Measurements from ENCODE around the gene UBXN7.
"Not testable (repeated sequence)": the region's sequence is repeated elsewhere in the genome, so short reads cannot be mapped to it uniquely, and the experiment has no call there.

UBXN7 gene

DNA sequence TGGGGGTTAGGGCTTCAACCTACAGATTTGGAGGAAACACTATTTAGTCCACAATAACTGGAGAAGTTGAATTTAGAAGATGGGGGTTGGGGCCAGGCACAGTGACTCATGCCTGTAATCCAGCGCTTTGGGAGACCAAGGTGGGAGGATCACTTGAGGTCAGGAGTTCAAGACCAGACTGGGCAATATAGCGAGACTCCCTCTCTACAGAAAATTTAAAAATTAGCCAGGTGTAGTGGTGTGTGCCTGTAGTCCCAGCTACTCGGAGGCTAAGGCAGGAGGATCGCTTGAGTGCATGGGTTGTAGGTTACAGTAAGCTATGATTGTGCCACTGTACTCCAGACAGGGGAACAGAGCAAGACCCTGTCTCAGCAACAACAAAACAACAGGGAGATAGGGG is 109.2 kb downstream of the UBXN7 start:
- H3K27ac Mint-ChIP-seq, result no peak overlapping the region
- no peaks in the 10 kb centered on the region for H3K27me3 Mint-ChIP-seq (ENCODE audit: low read depth)
- H3K4me1 Mint-ChIP-seq, result peaks cover 10% of the 10 kb centered on the region
- TF ChIP-seq, protein P1, sequence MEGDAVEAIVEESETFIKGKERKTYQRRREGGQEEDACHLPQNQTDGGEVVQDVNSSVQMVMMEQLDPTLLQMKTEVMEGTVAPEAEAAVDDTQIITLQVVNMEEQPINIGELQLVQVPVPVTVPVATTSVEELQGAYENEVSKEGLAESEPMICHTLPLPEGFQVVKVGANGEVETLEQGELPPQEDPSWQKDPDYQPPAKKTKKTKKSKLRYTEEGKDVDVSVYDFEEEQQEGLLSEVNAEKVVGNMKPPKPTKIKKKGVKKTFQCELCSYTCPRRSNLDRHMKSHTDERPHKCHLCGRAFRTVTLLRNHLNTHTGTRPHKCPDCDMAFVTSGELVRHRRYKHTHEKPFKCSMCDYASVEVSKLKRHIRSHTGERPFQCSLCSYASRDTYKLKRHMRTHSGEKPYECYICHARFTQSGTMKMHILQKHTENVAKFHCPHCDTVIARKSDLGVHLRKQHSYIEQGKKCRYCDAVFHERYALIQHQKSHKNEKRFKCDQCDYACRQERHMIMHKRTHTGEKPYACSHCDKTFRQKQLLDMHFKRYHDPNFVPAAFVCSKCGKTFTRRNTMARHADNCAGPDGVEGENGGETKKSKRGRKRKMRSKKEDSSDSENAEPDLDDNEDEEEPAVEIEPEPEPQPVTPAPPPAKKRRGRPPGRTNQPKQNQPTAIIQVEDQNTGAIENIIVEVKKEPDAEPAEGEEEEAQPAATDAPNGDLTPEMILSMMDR (IDR thresholded peaks at IDR 0.05; ENCODE audit: unreplicated experiment in 3 of 3), result no peak
- no peaks in the 10 kb centered on the region for H3K9me3 Mint-ChIP-seq
- H3K36me3 Mint-ChIP-seq (ENCODE audit: low read depth), result no peaks in the 10 kb centered on the region
- H3K4me3 Mint-ChIP-seq, result no peak overlapping the region

DNA sequence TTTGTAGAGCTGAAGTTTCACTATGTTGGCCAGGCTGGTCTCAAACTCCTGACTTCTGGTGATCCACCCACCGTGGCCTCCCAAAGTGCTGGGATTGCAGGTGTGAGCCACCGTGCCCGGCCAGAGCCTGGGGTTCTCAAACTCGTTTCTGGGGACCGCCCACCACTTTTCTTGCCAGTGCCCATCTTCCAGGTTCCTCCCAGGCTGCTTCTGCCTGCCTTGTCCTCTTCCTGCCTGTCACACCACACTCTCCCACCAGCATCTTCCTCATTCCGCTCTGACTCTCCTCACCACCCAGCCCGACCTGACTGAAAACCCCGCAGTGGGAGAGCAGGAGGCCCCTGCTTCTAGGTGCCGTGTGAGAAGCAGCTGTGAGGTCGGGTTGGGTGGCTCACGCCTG is 111.1 kb downstream of the UBXN7 start:
- Mint-ChIP-seq H3K27ac (no peak overlapping the region), H3K27me3 (ENCODE audit: low read depth) (no peaks in the 10 kb centered on the region), H3K36me3 (ENCODE audit: low read depth) (no peaks in the 10 kb centered on the region), H3K9me3 (no peaks in the 10 kb centered on the region), H3K4me3 (peak overlapping the region; percentile 51 to 57 (median 56)), H3K4me1 (peaks cover 16% of the 10 kb centered on the region)
- TF ChIP-seq, protein P1 (IDR thresholded peaks at IDR 0.05; ENCODE audit: unreplicated experiment in 3 of 3), result no peak

DNA sequence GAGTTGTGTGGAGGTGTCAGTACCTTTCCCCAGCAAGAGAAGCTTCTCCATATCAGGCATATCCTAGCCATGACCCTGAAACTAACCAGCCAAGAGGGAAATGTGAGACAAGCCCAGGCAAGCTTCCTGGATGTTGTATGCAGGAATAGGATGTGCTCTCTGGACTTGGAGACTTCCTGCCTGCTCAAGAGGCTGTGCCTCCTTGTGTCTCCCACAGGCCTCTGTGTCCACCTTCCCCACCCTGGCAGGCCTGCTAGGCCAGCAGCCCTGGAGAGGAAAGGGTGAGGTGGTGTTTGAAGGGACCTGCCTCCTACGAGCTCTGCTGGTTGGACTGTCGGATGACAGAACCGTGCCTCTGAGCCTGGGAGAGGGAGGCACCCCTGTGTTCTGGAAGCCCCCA is 112.1 kb downstream of the UBXN7 start:
- Mint-ChIP-seq H3K27me3 (ENCODE audit: low read depth) (no peaks in the 10 kb centered on the region), H3K4me3 (peak overlapping the region; percentile 40 to 74 (median 65)), H3K4me1 (peaks cover 16% of the 10 kb centered on the region), H3K27ac (peak overlapping the region in 1 of 3 experiments; percentile 35), H3K9me3 (no peaks in the 10 kb centered on the region), H3K36me3 (ENCODE audit: low read depth) (no peaks in the 10 kb centered on the region)
- TF ChIP-seq, protein P1 (IDR thresholded peaks at IDR 0.05; ENCODE audit: unreplicated experiment in 3 of 3), result no peak

DNA sequence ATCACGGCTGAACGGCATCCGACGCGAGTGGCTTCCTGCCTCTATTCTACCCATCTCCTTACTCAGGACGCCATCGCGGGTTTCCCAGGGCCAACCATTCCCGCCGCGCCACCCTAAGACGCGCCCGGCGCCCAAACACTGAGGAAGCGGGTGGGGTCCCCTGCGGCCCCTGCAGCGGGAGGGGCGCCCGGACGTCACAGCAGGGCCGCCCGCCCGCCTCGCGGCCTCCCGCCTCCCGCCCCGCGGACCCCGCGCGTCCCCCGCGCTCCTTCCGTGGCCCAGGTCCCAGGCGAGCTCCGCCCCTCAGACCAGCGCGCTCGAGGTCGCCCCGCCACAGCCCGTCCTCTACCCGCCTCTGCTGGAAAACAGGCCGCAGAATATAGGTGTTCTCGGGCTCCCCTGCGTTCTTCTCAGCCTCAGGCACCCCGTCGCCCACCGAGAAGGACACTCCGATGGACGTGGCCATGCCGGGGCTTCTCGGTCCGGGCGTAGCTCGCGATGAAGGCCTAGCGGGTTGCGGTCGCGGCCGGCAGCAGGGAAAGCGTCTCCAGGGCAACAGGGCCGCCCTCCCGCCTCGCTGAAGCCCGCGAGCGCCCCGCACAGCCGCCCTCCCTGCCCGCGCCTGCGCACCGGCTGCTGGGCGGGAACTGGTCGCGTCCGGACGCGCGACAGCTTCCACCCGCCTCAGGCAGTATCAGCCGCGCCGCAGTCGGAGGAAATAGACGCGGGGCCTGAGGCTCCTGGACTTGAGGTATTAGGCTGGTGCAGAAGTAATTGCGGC is 114.3 kb downstream of the UBXN7 start, which contains the start of gene DYNLT2B:
Gene DYNLT2B (minus strand): TSS at position 554 of the 781 bp plus-strand sequence. CDS start 88 bp downstream, at position 466.
- peaks cover 6% of the 10 kb centered on the region for H3K4me1 Mint-ChIP-seq
- H3K36me3 Mint-ChIP-seq (ENCODE audit: low read depth), result peaks cover 10% of the 10 kb centered on the region
- H3K27ac Mint-ChIP-seq, result peak within 1 kb of the TSS; percentile 92 to 99 (median 98)
- H3K9me3 Mint-ChIP-seq, result no peaks in the 10 kb centered on the region
- no peaks in the 10 kb centered on the region for H3K27me3 Mint-ChIP-seq (ENCODE audit: low read depth)
- TF ChIP-seq, protein P1 (IDR thresholded peaks at IDR 0.05; ENCODE audit: unreplicated experiment in 3 of 3), result no peak
- peak within 1 kb of the TSS; percentile 96 to 97 (median 96) for H3K4me3 Mint-ChIP-seq

DNA sequence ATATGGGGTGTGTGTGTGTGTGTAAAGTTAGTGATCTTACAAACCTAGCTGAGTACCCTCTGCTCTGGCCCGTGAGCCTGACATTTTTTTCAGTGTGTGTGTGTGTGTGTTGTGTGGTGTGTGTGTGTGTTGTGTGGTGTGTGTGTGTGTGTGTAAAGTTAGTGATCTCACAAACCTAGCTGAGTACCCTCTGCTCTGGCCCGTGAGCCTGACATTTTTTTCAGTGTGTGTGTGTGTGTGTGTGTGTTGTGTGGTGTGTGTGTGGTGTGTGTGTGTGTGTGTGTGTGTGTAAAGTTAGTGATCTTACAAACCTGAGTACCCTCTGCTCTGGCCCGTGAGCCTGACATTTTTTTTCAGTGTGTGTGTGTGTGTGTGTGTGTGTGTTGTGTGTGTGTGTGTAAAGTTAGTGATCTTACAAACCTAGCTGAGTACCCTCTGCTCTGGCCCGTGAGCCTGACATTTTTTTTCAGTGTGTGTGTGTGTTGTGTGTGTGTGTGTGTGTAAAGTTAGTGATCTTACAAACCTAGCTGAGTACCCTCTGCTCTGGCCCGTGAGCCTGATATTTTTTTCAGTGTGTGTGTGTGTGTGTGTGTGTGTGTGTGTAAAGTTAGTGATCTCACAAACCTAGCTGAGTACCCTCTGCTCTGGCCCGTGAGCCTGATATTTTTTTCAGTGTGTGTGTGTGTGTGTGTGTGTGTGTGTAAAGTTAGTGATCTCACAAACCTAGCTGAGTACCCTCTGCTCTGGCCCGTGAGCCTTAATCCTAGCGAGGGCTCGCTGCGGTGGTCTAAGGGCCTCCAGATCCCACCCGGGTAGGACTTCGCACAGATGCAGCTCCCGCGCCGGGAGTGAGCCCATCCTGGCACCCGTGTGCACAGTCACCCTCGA is 115.2 kb downstream of the UBXN7 start:
- H3K27me3 Mint-ChIP-seq (ENCODE audit: low read depth); H3K36me3 Mint-ChIP-seq (ENCODE audit: low read depth); H3K4me1 Mint-ChIP-seq; H3K9me3 Mint-ChIP-seq: not testable (repeated sequence)
- Mint-ChIP-seq H3K4me3 (peak overlapping the region; percentile 96 to 97 (median 96)), H3K27ac (peak overlapping the region; percentile 92 to 99 (median 98))

DNA sequence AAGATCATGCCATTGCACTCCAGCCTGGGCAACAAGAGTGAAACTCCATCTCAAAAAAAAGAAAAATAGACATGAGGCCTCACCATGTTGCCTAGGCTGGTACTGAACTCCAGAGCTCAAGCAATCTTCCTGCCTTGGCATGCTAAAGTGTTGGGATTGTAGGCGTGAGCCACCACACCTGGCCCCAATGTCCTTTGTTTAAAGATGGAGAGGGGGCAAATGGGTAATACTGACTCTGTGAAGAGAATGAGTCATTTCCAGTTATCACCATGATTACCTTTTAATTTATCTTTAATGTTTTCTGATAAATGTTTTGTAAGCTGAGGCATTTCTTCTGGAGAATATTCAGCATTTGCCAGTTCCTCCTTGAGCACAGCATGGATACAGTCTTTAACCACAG is 116.4 kb downstream of the UBXN7 start:
- peaks cover 6% of the 10 kb centered on the region for H3K4me1 Mint-ChIP-seq
- H3K27me3 Mint-ChIP-seq (ENCODE audit: low read depth), result no peaks in the 10 kb centered on the region
- TF ChIP-seq, protein P1 (IDR thresholded peaks at IDR 0.05; ENCODE audit: unreplicated experiment in 3 of 3), result no peak
- peaks cover 16% of the 10 kb centered on the region for H3K36me3 Mint-ChIP-seq (ENCODE audit: low read depth)
- no peak overlapping the region for H3K27ac Mint-ChIP-seq
- H3K4me3 Mint-ChIP-seq, result peak overlapping the region; percentile 14 to 34 (median 34)
- H3K9me3 Mint-ChIP-seq, result no peaks in the 10 kb centered on the region

All from nephron (organoid).